Measurements from ENCODE around the gene COL25A1. TPM values are rescaled to one million over a fixed set of nuclear protein-coding genes. Genes with fewer than 3 reads are reported as not detected.

The COL25A1 gene
- total RNA-seq, 2 donors from 2014 or later, result 0.29 TPM; not detected in 1

- Histone ChIP-seq H3K4me1 (no peaks in the 10 kb centered on the region), H3K27me3 (no peaks in the 10 kb centered on the region), H3K27ac (no peak overlapping the region), H3K4me3 (no peak overlapping the region), H3K9me3 (no peaks in the 10 kb centered on the region), H3K9ac (ENCODE audit: low read depth in 2 of 2, low read length in 2 of 2) (no peak overlapping the region), H3K36me3 (no peaks in the 10 kb centered on the region)
- no peak for TF ChIP-seq CTCF (IDR thresholded peaks at IDR 0.05)
- no peak for DNase-seq
- intact Hi-C loops (cut with DNase I), result no loop called here
These were observed 525.1 kb downstream of the COL25A1 start for GRCh38 chr4:108777388-108777787.

GRCh38 chr4:108775921-108776320 lies 526.5 kb downstream of the COL25A1 start:
- no peaks in the 10 kb centered on the region for H3K4me1 ChIP-seq
- no peak overlapping the region for H3K27ac ChIP-seq
- no peak overlapping the region for H3K9ac ChIP-seq (ENCODE audit: low read depth in 2 of 2, low read length in 2 of 2)
- no peaks in the 10 kb centered on the region for H3K27me3 ChIP-seq
- TF ChIP-seq CTCF (IDR thresholded peaks at IDR 0.05), result no peak
- no peak for DNase-seq
- H3K4me3 ChIP-seq, result no peak overlapping the region
- intact Hi-C loops (cut with DNase I), result no loop called here
- H3K36me3 ChIP-seq, result no peaks in the 10 kb centered on the region
- no peaks in the 10 kb centered on the region for H3K9me3 ChIP-seq

GRCh38 chr4:108774809-108775530 lies 527.5 kb downstream of the COL25A1 start:
- DNase-seq, result no peak
- no peak overlapping the region for H3K4me3 ChIP-seq
- H3K9me3 ChIP-seq, result no peaks in the 10 kb centered on the region
- no peaks in the 10 kb centered on the region for H3K4me1 ChIP-seq
- H3K27me3 ChIP-seq, result no peaks in the 10 kb centered on the region
- intact Hi-C loops (cut with DNase I), result no loop called here
- H3K27ac ChIP-seq, result no peak overlapping the region
- no peak for TF ChIP-seq CTCF (IDR thresholded peaks at IDR 0.05)
- H3K9ac ChIP-seq (ENCODE audit: low read depth in 2 of 2, low read length in 2 of 2), result no peak overlapping the region
- H3K36me3 ChIP-seq, result no peaks in the 10 kb centered on the region

GRCh38 chr4:108772402-108772801 lies 530.1 kb downstream of the COL25A1 start:
- intact Hi-C loops (cut with DNase I), result no loop called here
- Histone ChIP-seq H3K4me3 (no peak overlapping the region), H3K27ac (no peak overlapping the region), H3K27me3 (no peaks in the 10 kb centered on the region), H3K4me1 (no peaks in the 10 kb centered on the region), H3K9me3 (no peaks in the 10 kb centered on the region), H3K9ac (ENCODE audit: low read depth in 2 of 2, low read length in 2 of 2) (no peak overlapping the region), H3K36me3 (no peaks in the 10 kb centered on the region)
- no peak for DNase-seq
- TF ChIP-seq CTCF (IDR thresholded peaks at IDR 0.05), result no peak

GRCh38 chr4:108766058-108766457 lies 536.4 kb downstream of the COL25A1 start:
- Histone ChIP-seq H3K27ac (no peak overlapping the region), H3K4me3 (no peak overlapping the region), H3K4me1 (no peaks in the 10 kb centered on the region), H3K36me3 (no peaks in the 10 kb centered on the region), H3K9me3 (no peaks in the 10 kb centered on the region), H3K27me3 (peaks cover 16% of the 10 kb centered on the region), H3K9ac (ENCODE audit: low read depth in 2 of 2, low read length in 2 of 2) (no peak overlapping the region)
- intact Hi-C loops (cut with DNase I), result no loop called here
- DNase-seq, result no peak
- no peak for TF ChIP-seq CTCF (IDR thresholded peaks at IDR 0.05)
